Stimulated activated memory B cell treated with anti-CD40 and anti-IgM and Interleukin-4, amounts not matched to agents 10 μg/mL and 1 μg/mL and 100 μg/mL, for 72 hours (primary cell): Measurements from ENCODE around the gene DHRS7.
A peak's percentile ranks its signal among the peaks of the same experiment; 100 is the strongest.
"Not testable (repeated sequence)": the region's sequence is repeated elsewhere in the genome, so short reads cannot be mapped to it uniquely, and the experiment has no call there.

ENCODE experiments used
- ATAC-seq: fragments of 150-1000 bp; cut with Tn5 transposase; 2 replicates; pipeline ENCODE4 v1.10.0; 2021
- H3K27ac Mint-ChIP-seq: one replicate; pipeline ENCODE4 v1.8.0; 2022; ENCODE audit warnings: mild to moderate bottlenecking, mixed read lengths
- H3K27me3 Mint-ChIP-seq: one replicate; pipeline ENCODE4 v1.8.0; 2022; ENCODE audit warnings: mixed read lengths
- H3K36me3 Mint-ChIP-seq: one replicate; pipeline ENCODE4 v1.8.0; 2022; ENCODE audit warnings: mixed read lengths
- H3K4me1 Mint-ChIP-seq: one replicate; pipeline ENCODE4 v1.8.0; 2022; ENCODE audit warnings: mixed read lengths
- H3K4me3 Mint-ChIP-seq: one replicate; pipeline ENCODE4 v1.8.0; 2022; ENCODE audit warnings: mild to moderate bottlenecking, moderate library complexity, mixed read lengths
- H3K9me3 Mint-ChIP-seq: one replicate; pipeline ENCODE4 v1.8.0; 2022; ENCODE audit warnings: mixed read lengths

DHRS7 gene

GRCh38 chr14:60111732-60112131, 53.5 kb downstream of the DHRS7 start:
- no peaks in the 10 kb centered on the region for H3K27me3 Mint-ChIP-seq
- H3K9me3 Mint-ChIP-seq = no peaks in the 10 kb centered on the region
- H3K4me3 Mint-ChIP-seq = no peak overlapping the region
- H3K4me1 Mint-ChIP-seq = no peaks in the 10 kb centered on the region
- H3K36me3 Mint-ChIP-seq = peaks cover 56% of the 10 kb centered on the region
- no peak overlapping the region for H3K27ac Mint-ChIP-seq
- ATAC-seq = no peak

DNA sequence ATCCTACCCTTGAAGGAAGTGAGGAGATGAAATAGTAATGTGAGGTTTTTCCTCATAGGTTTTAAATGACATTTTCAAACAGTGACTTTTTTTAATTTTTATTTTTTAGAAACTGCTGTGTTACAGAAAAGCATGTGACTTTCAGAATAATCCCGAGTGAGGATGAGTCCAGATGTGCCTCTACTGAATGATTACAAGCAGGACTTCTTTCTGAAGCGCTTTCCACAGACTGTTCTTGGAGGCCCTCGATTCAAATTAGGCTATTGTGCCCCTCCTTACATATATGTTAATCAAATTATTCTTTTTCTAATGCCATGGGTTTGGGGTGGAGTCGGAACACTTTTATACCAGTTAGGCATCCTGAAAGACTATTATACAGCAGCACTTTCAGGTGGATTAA, 57.7 kb downstream of the DHRS7 start:
- H3K9me3 Mint-ChIP-seq = no peaks in the 10 kb centered on the region
- ATAC-seq = no peak
- peaks cover 45% of the 10 kb centered on the region for H3K36me3 Mint-ChIP-seq
- H3K4me3 Mint-ChIP-seq = no peak overlapping the region
- no peaks in the 10 kb centered on the region for H3K4me1 Mint-ChIP-seq
- H3K27ac Mint-ChIP-seq = no peak overlapping the region
- no peaks in the 10 kb centered on the region for H3K27me3 Mint-ChIP-seq

- no peak for ATAC-seq
- Mint-ChIP-seq H3K4me3 (no peak overlapping the region), H3K36me3 (peaks cover 45% of the 10 kb centered on the region), H3K9me3 (no peaks in the 10 kb centered on the region), H3K4me1 (no peaks in the 10 kb centered on the region), H3K27ac (no peak overlapping the region), H3K27me3 (no peaks in the 10 kb centered on the region)
Observed at GRCh38 chr14:60106339-60106738, 58.9 kb downstream of the DHRS7 start.

DNA sequence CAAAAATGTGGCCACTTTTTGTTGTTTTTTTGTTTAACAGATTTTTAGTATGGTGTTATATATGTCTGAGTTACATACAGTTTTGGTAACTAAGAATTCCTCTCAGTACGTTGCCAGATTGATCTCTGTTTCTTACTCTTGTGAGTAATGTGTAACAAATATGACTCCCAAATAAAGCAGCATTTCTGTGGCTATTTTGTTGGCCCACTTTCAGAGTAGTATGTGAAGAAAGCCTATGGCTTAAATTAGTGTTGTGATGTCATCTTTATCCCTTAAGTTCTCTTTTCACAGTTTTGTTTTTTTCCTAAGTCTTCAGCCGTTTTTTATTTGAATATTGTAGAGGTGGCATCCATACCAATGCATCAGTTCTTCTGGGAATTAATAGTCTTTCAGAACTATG, 62.8 kb downstream of the DHRS7 start:
- H3K4me3 Mint-ChIP-seq = no peak overlapping the region
- peaks cover 31% of the 10 kb centered on the region for H3K36me3 Mint-ChIP-seq
- H3K4me1 Mint-ChIP-seq = peaks cover 7% of the 10 kb centered on the region
- no peak for ATAC-seq
- H3K27ac Mint-ChIP-seq = no peak overlapping the region
- H3K9me3 Mint-ChIP-seq = no peaks in the 10 kb centered on the region
- no peaks in the 10 kb centered on the region for H3K27me3 Mint-ChIP-seq

GRCh38 chr14:60101786-60102185, 63.4 kb downstream of the DHRS7 start:
- H3K4me1 Mint-ChIP-seq = peaks cover 7% of the 10 kb centered on the region
- H3K36me3 Mint-ChIP-seq = peaks cover 31% of the 10 kb centered on the region
- no peaks in the 10 kb centered on the region for H3K27me3 Mint-ChIP-seq
- no peak overlapping the region for H3K27ac Mint-ChIP-seq
- no peaks in the 10 kb centered on the region for H3K9me3 Mint-ChIP-seq
- ATAC-seq = no peak
- no peak overlapping the region for H3K4me3 Mint-ChIP-seq

- H3K27ac Mint-ChIP-seq, H3K4me3 Mint-ChIP-seq, H3K27me3 Mint-ChIP-seq, H3K9me3 Mint-ChIP-seq, ATAC-seq: not testable (repeated sequence)
- Mint-ChIP-seq H3K4me1 (peaks cover 18% of the 10 kb centered on the region), H3K36me3 (peaks cover 32% of the 10 kb centered on the region)
Observed at GRCh38 chr14:60099855-60100254, 65.3 kb downstream of the DHRS7 start.

- H3K36me3 Mint-ChIP-seq = peaks cover 29% of the 10 kb centered on the region
- H3K9me3 Mint-ChIP-seq = no peaks in the 10 kb centered on the region
- no peaks in the 10 kb centered on the region for H3K27me3 Mint-ChIP-seq
- H3K4me1 Mint-ChIP-seq = peaks cover 37% of the 10 kb centered on the region
- ATAC-seq = no peak
- H3K27ac Mint-ChIP-seq = no peak overlapping the region
- no peak overlapping the region for H3K4me3 Mint-ChIP-seq
Observed at GRCh38 chr14:60097974-60098373, 67.2 kb downstream of the DHRS7 start.

DNA sequence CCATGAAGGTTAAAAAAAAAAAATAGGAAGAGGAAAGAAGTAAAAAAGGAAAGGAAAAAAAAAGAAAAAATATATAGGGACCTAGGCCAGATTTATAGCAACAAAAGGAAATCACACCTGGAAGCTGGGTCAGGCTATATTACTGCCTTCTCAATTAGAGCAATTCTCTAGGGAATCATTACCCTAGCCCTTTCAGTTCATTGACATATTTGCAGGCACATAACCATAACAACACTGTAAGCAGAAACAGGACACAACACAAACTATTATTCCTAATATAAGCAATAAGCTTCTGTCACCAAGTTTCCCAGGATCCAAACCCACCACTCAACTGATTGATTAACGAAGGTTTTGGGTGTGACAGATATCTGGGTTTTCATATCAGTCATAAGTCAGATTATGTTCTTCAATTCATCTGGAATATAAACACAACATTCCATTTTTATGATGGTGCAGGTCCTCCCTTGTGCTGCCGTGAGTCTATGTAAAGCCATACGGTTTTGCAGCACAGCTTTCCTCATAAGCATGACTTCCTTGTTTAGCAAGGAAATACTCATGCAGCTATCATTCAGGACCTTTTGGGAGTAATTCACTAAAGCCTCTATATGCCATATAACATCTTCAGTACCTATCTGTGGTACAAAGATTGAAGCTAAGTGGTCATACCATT, 69.3 kb downstream of the DHRS7 start:
- Mint-ChIP-seq H3K9me3 (no peaks in the 10 kb centered on the region), H3K4me3 (no peak overlapping the region), H3K36me3 (peaks cover 26% of the 10 kb centered on the region), H3K27ac (no peak overlapping the region), H3K27me3 (no peaks in the 10 kb centered on the region), H3K4me1 (peaks cover 40% of the 10 kb centered on the region)
- no peak for ATAC-seq

GRCh38 chr14:60095231-60095630, 70.0 kb downstream of the DHRS7 start:
- H3K27me3 Mint-ChIP-seq = no peaks in the 10 kb centered on the region
- no peaks in the 10 kb centered on the region for H3K9me3 Mint-ChIP-seq
- no peak overlapping the region for H3K4me3 Mint-ChIP-seq
- peaks cover 35% of the 10 kb centered on the region for H3K4me1 Mint-ChIP-seq
- H3K36me3 Mint-ChIP-seq = peaks cover 22% of the 10 kb centered on the region
- no peak overlapping the region for H3K27ac Mint-ChIP-seq
- ATAC-seq = no peak

DNA sequence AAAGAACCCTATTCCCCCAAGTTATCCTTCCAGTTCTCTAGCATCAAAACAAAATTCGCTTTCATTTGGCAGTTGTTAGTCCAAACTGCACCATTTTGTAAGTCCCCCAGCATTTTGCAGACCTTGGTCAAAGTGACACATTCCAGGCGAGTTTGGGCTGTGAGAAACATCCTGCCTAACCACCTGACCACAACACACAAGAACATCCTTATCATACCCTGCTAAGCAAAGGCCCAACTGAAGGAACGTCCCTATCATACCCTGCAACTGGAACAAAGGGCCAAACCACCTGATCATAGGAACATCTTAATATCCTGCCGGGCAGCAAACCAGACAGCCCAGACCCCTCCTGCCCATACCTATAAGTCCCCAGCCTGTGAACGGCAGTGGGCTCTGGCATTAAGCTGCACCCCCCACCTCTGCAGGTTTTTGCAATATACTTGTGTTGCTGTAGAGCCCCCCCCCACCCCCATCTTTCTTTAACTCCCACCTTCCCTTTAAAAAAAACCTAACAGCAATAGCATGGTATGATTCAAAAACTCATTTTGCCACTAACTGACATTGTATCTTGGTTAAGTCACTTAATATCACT, 70.8 kb downstream of the DHRS7 start:
- no peak overlapping the region for H3K27ac Mint-ChIP-seq

More for the DNA sequence above, 70.8 kb downstream of the DHRS7 start:
- Mint-ChIP-seq H3K9me3 (no peaks in the 10 kb centered on the region), H3K27me3 (no peaks in the 10 kb centered on the region), H3K4me1 (peaks cover 35% of the 10 kb centered on the region), H3K36me3 (peaks cover 22% of the 10 kb centered on the region), H3K4me3 (peak overlapping the region; percentile 60)
- no peak for ATAC-seq
